Measurements from ENCODE around the gene FLT3.

The FLT3 gene

DNA sequence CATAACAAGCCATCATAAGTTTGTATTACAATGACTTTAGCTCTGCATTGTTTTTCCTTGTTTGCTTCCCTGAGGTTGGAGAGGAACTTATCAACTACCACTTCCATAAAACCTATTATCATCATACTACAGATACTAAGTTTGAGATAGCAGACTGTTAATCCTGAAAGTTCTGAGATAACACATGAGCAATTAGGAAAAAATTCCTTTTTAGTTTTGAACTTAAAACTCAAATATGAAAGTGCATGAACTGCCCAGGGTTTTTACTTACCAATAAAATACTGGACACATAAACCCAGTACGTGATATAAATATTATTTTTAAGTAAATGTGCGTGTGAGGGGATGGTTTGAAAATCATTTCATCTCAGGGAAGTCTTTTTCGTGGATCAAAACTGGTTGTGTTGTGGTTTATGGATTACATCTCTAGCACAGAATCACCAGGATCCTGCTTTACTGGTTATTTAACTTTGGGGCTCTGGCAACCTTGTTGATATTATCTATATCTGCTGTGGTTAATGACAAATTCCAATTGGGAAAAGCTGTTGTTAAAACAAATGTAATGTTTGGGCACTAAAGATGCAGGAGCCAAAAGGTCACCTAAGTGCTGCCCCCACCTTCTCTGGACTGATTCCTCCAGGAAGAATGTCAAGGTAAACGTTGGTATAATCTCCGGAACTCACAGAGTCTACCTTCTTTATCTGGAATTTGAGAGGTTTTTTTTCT is 143.6 kb downstream of the FLT3 start:
- no peak for DNase-seq

DNA sequence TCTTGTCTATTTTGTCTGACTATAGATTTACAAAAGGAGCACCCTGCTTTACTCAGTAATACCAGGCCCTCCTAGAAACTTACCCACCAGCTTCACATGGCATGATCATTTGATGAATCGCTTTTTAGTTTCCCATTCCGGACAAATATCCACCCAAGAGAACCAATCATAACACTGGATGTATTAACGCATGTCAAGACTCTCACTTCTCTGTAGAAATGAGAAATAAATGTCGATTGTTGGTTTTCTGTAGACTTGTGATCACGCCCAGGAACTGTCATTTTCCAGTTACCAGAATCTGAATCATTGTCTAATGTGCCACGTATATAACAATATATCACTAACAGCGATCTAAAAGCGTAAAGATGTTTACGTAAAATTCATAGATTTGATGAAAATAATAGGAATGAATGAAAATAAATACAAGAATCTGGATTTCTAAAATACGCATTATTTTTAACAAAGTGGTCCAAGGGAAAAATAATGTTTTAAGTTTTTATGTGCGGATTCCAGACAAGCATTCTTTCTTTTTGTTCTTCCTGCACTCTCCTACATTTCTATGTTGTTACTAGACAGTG is 145.3 kb downstream of the FLT3 start:
- no peak for DNase-seq

DNA sequence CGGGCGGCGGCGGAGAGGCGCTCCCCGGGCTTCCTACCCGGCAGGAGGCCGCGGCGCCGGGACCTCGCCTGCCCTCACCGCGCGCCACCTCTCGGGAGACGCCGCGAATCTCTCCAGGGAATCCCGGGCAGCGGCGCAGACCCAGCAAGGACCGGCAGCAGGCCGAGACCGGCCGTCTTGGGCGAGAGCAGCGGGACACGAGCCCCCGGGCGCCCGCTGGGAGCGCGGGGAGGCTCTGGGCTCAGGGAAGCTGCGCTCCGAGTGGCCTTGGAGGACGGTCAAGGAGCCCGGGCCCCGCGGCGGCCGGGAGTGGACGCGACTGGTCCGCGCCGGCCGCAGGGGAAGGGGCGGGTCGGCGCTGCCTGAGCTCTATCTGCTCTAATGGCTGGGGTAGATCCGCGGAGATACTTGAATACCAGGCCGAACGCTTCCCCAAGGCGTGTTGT is 145.9 kb downstream of the FLT3 start:
- no peak for DNase-seq

DNA sequence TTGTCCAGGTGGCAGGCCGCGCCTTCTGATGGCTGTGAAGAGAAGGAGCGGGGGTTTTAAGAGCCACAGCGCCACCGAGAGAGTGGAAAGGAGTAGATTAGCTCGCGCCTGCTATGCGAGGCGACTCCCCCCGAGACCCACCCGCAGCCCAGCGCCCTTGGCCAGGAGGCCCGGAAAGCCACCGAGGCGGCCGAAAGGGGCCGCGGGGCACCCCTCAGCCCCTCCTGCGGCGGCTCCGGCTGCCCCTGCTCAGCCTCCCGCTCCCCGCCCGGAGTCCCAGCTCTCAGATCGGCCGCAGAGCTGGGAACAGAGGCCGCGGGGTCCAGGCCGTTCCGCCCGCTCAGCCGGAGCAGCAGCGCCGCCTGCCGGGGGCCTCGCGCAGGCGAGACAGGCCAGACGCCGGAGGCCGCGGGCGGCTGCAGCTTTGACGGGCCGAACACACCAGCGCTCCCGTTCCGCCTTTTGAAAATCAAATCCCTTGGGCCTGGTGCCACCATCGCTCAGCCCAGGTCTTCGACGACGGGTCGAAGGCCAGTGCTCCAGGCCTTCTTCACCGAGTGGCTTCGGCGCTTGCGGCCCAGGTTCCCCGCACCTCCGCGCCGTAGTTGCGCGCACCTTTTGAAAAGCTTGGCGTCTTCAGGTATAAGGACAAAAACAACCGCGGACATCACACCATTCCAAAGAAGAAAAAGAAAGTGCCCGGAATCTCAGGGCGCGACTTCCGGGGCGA is 146.5 kb downstream of the FLT3 start:
- no peak for DNase-seq

All from T1000 (cell line).